ENCODE results near the gene POLD2. TPM values are rescaled to one million over a fixed set of nuclear protein-coding genes. Genes with fewer than 3 reads are reported as not detected.

Gene POLD2
- total RNA-seq, 2 donors from 2014 or later: 38.7 to 43.8 TPM

DNA sequence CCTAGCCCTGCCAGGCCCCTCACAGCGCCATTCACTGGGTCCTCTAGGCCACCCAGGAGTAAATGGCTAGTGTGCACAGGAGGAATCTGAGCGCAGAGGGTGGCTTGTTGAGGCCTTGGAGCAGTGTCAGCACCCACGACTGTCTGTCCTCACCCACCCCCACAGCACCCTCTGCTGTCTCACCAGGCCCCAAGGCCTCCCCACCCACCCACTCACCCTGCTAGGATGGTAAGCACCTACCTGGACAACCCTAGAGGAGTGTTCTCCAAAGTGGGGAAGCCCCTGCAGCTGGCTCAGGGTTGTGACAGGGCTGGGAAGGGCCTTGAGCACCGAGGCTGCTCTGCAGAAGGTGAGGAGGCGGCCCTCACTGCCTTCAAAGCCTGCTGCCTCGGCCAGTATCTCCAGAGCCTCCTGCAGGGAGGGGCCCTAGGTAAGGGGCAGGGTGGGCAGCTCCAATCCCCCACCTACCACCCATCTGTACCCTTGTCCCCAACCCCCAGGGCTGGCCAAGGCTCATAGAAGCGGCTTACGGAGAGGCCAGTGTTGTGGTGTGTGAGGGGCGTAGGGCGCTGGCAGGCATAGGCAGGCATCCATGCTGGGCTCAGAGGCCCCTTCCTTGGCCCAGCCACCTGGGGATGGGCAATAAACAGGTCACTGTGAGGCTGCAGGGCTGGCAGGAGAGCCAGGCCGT is 43.9 kb downstream of the POLD2 start:
- H3K9me3 ChIP-seq: no peaks in the 10 kb centered on the region
- DNase-seq (ENCODE audit: low spot score): no peak
- H3K4me1 ChIP-seq (ENCODE audit: control insufficient read depth in 1 of 2, low read depth in 2 of 2): peaks cover 20 to 25% of the 10 kb centered on the region in 2 donors
- no peaks in the 10 kb centered on the region for H3K27me3 ChIP-seq (replicated peaks; ENCODE audit: insufficient read depth)
- no peak for ATAC-seq (ENCODE audit: insufficient number of reproducible peaks, low FRiP score, low read depth)
- no peak overlapping the region for H3K4me3 ChIP-seq
- TF ChIP-seq, protein P1, sequence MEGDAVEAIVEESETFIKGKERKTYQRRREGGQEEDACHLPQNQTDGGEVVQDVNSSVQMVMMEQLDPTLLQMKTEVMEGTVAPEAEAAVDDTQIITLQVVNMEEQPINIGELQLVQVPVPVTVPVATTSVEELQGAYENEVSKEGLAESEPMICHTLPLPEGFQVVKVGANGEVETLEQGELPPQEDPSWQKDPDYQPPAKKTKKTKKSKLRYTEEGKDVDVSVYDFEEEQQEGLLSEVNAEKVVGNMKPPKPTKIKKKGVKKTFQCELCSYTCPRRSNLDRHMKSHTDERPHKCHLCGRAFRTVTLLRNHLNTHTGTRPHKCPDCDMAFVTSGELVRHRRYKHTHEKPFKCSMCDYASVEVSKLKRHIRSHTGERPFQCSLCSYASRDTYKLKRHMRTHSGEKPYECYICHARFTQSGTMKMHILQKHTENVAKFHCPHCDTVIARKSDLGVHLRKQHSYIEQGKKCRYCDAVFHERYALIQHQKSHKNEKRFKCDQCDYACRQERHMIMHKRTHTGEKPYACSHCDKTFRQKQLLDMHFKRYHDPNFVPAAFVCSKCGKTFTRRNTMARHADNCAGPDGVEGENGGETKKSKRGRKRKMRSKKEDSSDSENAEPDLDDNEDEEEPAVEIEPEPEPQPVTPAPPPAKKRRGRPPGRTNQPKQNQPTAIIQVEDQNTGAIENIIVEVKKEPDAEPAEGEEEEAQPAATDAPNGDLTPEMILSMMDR (IDR thresholded peaks at IDR 0.05): no peak
- peaks cover 32% of the 10 kb centered on the region for H3K36me3 ChIP-seq
- no peak overlapping the region for H3K27ac ChIP-seq

DNA sequence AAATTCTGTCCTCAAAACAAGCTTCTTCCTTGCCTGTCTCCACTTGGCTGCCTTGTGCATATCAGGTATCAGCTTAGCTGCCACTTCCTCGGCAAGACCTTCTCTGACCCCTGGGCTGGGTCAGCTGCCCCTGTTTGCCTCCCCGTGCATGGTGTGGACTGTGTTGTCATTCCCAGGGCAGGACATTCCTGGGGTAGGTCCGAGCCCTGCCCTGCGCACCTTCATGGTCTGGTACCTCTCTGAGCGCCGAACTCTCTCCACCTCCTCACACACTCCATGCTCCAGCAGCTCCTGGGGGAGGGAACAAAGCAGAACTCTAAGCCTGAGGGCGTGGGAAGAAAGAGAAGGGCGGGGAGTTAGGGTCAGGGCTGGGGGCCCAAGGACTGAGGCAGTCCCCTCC is 44.8 kb downstream of the POLD2 start:
- no peaks in the 10 kb centered on the region for H3K9me3 ChIP-seq
- TF ChIP-seq, protein P1 (IDR thresholded peaks at IDR 0.05): no peak
- DNase-seq (ENCODE audit: low spot score): no peak
- peaks cover 15 to 21% of the 10 kb centered on the region in 2 donors for H3K4me1 ChIP-seq (ENCODE audit: control insufficient read depth in 1 of 2, low read depth in 2 of 2)
- peaks cover 32% of the 10 kb centered on the region for H3K36me3 ChIP-seq
- H3K27ac ChIP-seq: no peak overlapping the region
- ATAC-seq (ENCODE audit: insufficient number of reproducible peaks, low FRiP score, low read depth): no peak
- H3K4me3 ChIP-seq: no peak overlapping the region
- H3K27me3 ChIP-seq (replicated peaks; ENCODE audit: insufficient read depth): no peaks in the 10 kb centered on the region

DNA sequence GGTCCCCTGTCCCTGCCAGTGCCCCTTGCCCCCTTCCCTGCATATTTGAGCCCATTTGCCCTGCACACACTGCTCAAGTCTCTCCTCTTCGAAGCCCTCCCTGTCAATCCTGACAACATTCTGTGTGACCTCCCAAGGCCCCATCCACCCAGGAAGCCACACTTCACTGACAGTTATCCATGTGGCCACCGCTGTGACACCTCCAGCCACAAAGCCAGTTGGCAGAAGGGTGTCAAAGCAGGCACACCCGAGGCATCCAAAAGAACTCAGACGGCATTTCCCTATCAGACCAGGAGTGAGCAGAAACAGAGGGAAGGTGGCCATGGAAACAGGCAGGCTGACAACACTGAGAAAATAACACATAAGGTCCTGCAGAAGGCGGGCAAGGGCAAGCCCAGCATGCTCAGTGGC is 45.7 kb downstream of the POLD2 start:
- DNase-seq (ENCODE audit: low spot score) (no peak), ATAC-seq (ENCODE audit: insufficient number of reproducible peaks, low FRiP score, low read depth) (no peak)
- Histone ChIP-seq H3K4me3 (no peak overlapping the region), H3K9me3 (no peaks in the 10 kb centered on the region), H3K27me3 (replicated peaks; ENCODE audit: insufficient read depth) (no peaks in the 10 kb centered on the region), H3K27ac (no peak overlapping the region), H3K36me3 (peaks cover 32% of the 10 kb centered on the region), H3K4me1 (ENCODE audit: control insufficient read depth in 1 of 2, low read depth in 2 of 2) (peaks cover 17 to 24% of the 10 kb centered on the region in 2 donors)
- TF ChIP-seq, protein P1 (IDR thresholded peaks at IDR 0.05): no peak

DNA sequence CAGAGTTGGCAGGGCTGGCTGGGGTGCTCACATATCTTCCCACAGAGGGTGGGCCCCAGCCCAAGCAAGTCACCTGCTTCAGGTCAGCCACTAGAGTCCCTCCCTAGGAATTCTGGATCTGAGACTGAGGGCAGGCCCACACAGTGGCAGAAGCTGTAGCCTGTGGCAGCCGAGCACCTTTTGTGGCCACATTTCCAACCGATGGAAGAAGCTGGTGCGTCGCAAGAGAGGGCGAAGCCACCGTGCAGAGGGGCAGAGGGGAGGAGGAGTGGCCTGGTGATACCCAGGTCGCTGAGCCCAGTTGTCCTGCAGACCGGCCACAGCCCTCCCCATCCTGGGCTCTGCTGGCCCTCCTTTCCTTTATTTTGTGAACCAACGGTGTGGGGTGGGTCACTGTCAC is 46.3 kb downstream of the POLD2 start:
- H3K36me3 ChIP-seq: peaks cover 32% of the 10 kb centered on the region
- H3K4me3 ChIP-seq: no peak overlapping the region
- ATAC-seq (ENCODE audit: insufficient number of reproducible peaks, low FRiP score, low read depth) (no peak), DNase-seq (ENCODE audit: low spot score) (no peak)
- TF ChIP-seq, protein P1 (IDR thresholded peaks at IDR 0.05): no peak
- no peaks in the 10 kb centered on the region for H3K27me3 ChIP-seq (replicated peaks; ENCODE audit: insufficient read depth)
- H3K4me1 ChIP-seq (ENCODE audit: control insufficient read depth in 1 of 2, low read depth in 2 of 2): peaks cover 23 to 31% of the 10 kb centered on the region in 2 donors
- no peaks in the 10 kb centered on the region for H3K9me3 ChIP-seq
- H3K27ac ChIP-seq: no peak overlapping the region

DNA sequence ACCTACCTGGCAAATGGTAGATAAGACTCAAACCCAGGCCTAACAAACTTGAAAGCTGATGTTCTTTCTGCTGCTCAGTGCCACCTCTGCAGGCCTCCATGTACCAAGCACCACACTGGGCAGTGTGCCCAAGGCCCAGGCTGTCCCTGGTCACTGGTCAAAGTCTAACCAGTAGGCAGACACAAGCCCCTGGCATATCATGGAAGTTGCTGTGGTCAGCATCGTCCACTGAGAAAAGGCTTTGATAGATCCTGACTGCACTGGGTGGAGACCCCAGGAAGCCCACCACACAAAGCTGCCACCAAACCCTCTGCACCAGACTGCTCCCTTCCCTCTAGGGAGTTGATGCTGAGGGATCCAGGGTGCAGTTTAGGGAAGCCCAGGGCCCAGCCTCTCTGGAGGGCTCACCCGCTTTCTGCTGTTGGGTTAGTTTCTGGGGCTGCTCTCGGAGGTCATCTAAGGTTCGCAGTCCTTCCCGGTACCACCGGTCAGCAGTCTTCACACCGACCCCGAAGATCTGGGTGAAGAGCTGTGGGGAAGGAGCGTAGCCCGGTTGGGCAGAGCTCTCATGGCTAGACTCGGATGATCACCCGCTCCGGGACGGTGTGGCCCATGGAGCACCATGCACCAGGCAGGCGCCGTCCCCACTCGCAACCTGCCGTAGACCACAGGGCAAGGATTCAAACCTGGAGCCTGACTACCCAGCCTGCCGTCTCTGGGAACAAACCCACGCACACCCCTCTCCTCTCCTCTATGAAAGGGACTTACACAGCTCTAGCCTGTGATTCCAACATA is 47.0 kb downstream of the POLD2 start:
- H3K4me1 ChIP-seq (ENCODE audit: control insufficient read depth in 1 of 2, low read depth in 2 of 2): peaks cover 26 to 32% of the 10 kb centered on the region in 2 donors
- no peaks in the 10 kb centered on the region for H3K27me3 ChIP-seq (replicated peaks; ENCODE audit: insufficient read depth)
- ATAC-seq (ENCODE audit: insufficient number of reproducible peaks, low FRiP score, low read depth) (no peak), DNase-seq (ENCODE audit: low spot score) (no peak)
- H3K36me3 ChIP-seq: peaks cover 32% of the 10 kb centered on the region
- H3K9me3 ChIP-seq: no peaks in the 10 kb centered on the region
- TF ChIP-seq, protein P1 (IDR thresholded peaks at IDR 0.05): no peak
- no peak overlapping the region for H3K4me3 ChIP-seq
- no peak overlapping the region for H3K27ac ChIP-seq
